Smooth muscle cell (in vitro differentiated cells): ENCODE measurements around the gene PNLIP. TPM values are rescaled to one million over a fixed set of nuclear protein-coding genes. Genes with fewer than 3 reads are reported as not detected.

Source experiments
- DNase-seq: peaks from one replicate; lab custom pipeline; 2025; ENCODE audit not compliant: unreplicated experiment; lab: John Stamatoyannopoulos, UW
- H2AFZ ChIP-seq: fragments of 200-600 bp; sonication (generic); 2 replicates; pipeline ENCODE4 v1.6.0; 2016; ENCODE audit warnings: antibody characterized with exemption, low read depth, mild to moderate bottlenecking
- H3F3A ChIP-seq: fragments of 200-600 bp; sonication (generic); 2 replicates; pipeline ENCODE4 v1.6.0; 2017; ENCODE audit warnings: antibody characterized with exemption, low read depth
- H3K27ac ChIP-seq: fragments of 200-600 bp; sonication (generic); 2 replicates; pipeline ENCODE4 v1.5.1; 2016; ENCODE audit warnings: low read depth, mild to moderate bottlenecking
- H3K27me3 ChIP-seq: fragments of 200-600 bp; sonication (generic); 2 replicates; pipeline ENCODE4 v1.6.1; 2016; ENCODE audit warnings: low read depth, mild to moderate bottlenecking
- H3K36me3 ChIP-seq: fragments of 200-600 bp; sonication (generic); 2 replicates; pipeline ENCODE4 v1.5.1; 2016; ENCODE audit warnings: low read depth
- H3K4me1 ChIP-seq: fragments of 200-600 bp; sonication (generic); 2 replicates; pipeline ENCODE4 v1.5.1; 2016; ENCODE audit warnings: low read depth
- H3K4me2 ChIP-seq: fragments of 200-600 bp; sonication (generic); 2 replicates; pipeline ENCODE4 v1.6.0; 2016; ENCODE audit warnings: mild to moderate bottlenecking
- H3K4me3 ChIP-seq: fragments of 200-600 bp; sonication (generic); 2 replicates; pipeline ENCODE4 v1.5.1; 2016; ENCODE audit warnings: mild to moderate bottlenecking
- H3K79me2 ChIP-seq: fragments of 200-600 bp; sonication (generic); 2 replicates; pipeline ENCODE4 v1.6.0; 2016; ENCODE audit warnings: low read depth, mild to moderate bottlenecking
- H3K9ac ChIP-seq: fragments of 200-600 bp; sonication (generic); 2 replicates; pipeline ENCODE4 v1.6.0; 2016; ENCODE audit warnings: low read depth
- H3K9me3 ChIP-seq: fragments of 200-600 bp; sonication (generic); replicated peaks from 2 replicates; pipeline ENCODE4 v1.5.1; 2016; ENCODE audit warnings: low read depth
- H4K20me1 ChIP-seq: fragments of 200-600 bp; sonication (generic); 2 replicates; pipeline ENCODE4 v1.6.0; 2016; ENCODE audit warnings: low read depth
- CTCF ChIP-seq: fragments of 200-600 bp; sonication (generic); IDR thresholded peaks from 2 replicates; pipeline ENCODE4 v1.5.1; 2017; ENCODE audit warnings: borderline replicate concordance, mild to moderate bottlenecking, antibody characterized with exemption; ENCODE audit not compliant: insufficient read depth, poor library complexity, severe bottlenecking
- WGBS: methylation state at CpG from one replicate; pipeline ENCODE4 v1.1.7; 2016; ENCODE audit warnings: low lambda C conversion rate; 5-methylcytosine and 5-hydroxymethylcytosine counted together
- polyA plus RNA-seq: library from polyadenylated mRNA; unstranded; fragments of >200 nt; fragmentation: Nextera tagmentation; extraction: Ambion mirVana; gene quantifications from 2 replicates; pipeline ENCODE4 v1.2.1, GENCODE V29; 2016
- total RNA-seq: library from RNA; depleted of rRNA; stranded (reverse); fragments of >200 nt; gene quantifications from 2 replicates; pipeline ENCODE4 v1.2.3, GENCODE V29; 2014

The PNLIP gene
- total and polyA plus RNA-seq, 2 experiments from 2014 or later: not detected

GRCh38 chr10:116565534-116565933, 19.8 kb downstream of the PNLIP start:
- TF ChIP-seq CTCF: no peak
- H3K9me3 ChIP-seq: no peaks in the 10 kb centered on the region

GRCh38 chr10:116566932-116567331, 21.2 kb downstream of the PNLIP start:
- Histone ChIP-seq H3K9ac (no peak overlapping the region), H3K27me3 (peaks cover under 1% of the 10 kb centered on the region), H3K9me3 (no peaks in the 10 kb centered on the region), H3F3A (no peaks in the 10 kb centered on the region), H3K4me1 (no peaks in the 10 kb centered on the region), H4K20me1 (no peaks in the 10 kb centered on the region), H3K36me3 (no peaks in the 10 kb centered on the region), H3K79me2 (no peaks in the 10 kb centered on the region), H2AFZ (no peak overlapping the region), H3K4me2 (no peak overlapping the region), H3K27ac (no peak overlapping the region), H3K4me3 (no peak overlapping the region)
- TF ChIP-seq CTCF: no peak
- DNase-seq: no peak

More at GRCh38 chr10:116565534-116565933, 19.8 kb downstream of the PNLIP start:
- no peak for DNase-seq
- Histone ChIP-seq H3K9ac (no peak overlapping the region), H2AFZ (no peak overlapping the region), H3K4me2 (no peak overlapping the region), H3K79me2 (no peaks in the 10 kb centered on the region), H3K4me1 (no peaks in the 10 kb centered on the region), H3K27ac (no peak overlapping the region), H4K20me1 (no peaks in the 10 kb centered on the region), H3K27me3 (peaks cover 6% of the 10 kb centered on the region), H3K36me3 (no peaks in the 10 kb centered on the region), H3F3A (no peaks in the 10 kb centered on the region), H3K4me3 (no peak overlapping the region)
- WGBS: 96% methylated on average over 8 of the region's 8 CpGs

GRCh38 chr10:116567335-116567734, 21.6 kb downstream of the PNLIP start:
- TF ChIP-seq CTCF: no peak
- no peak for DNase-seq
- H2AFZ ChIP-seq: no peak overlapping the region
- no peaks in the 10 kb centered on the region for H3K4me1 ChIP-seq
- H3K9ac ChIP-seq: no peak overlapping the region
- no peak overlapping the region for H3K4me3 ChIP-seq
- H3K79me2 ChIP-seq: no peaks in the 10 kb centered on the region
- H3K9me3 ChIP-seq: no peaks in the 10 kb centered on the region
- no peak overlapping the region for H3K27ac ChIP-seq
- no peak overlapping the region for H3K4me2 ChIP-seq
- H4K20me1 ChIP-seq: no peaks in the 10 kb centered on the region
- no peaks in the 10 kb centered on the region for H3K27me3 ChIP-seq
- H3K36me3 ChIP-seq: no peaks in the 10 kb centered on the region
- 92% methylated on average over 3 of the region's 3 CpGs for WGBS
- no peaks in the 10 kb centered on the region for H3F3A ChIP-seq

GRCh38 chr10:116574797-116575196, 29.1 kb downstream of the PNLIP start:
- Histone ChIP-seq H3K4me1 (no peaks in the 10 kb centered on the region), H3K79me2 (no peaks in the 10 kb centered on the region), H3K27ac (no peak overlapping the region), H3K4me2 (no peak overlapping the region), H4K20me1 (no peaks in the 10 kb centered on the region), H3K27me3 (peaks cover 4% of the 10 kb centered on the region), H3F3A (no peaks in the 10 kb centered on the region), H3K9me3 (no peaks in the 10 kb centered on the region), H3K36me3 (no peaks in the 10 kb centered on the region), H3K9ac (no peak overlapping the region), H2AFZ (no peak overlapping the region), H3K4me3 (no peak overlapping the region)
- 92% methylated on average over 3 of the region's 3 CpGs for WGBS
- TF ChIP-seq CTCF: no peak
- no peak for DNase-seq
